Hepatocyte (in vitro differentiated cells): Measurements from ENCODE around the gene MMGT1. TPM values are rescaled to one million over a fixed set of nuclear protein-coding genes. Genes with fewer than 3 reads are reported as not detected.

Source experiments
- DNase-seq: peaks from one replicate; pipeline ENCODE4 v3.0.0-alpha.2; 2016; ENCODE audit warnings: low spot score
- H2AFZ ChIP-seq: fragments of 200-600 bp; sonication (generic); 2 replicates; pipeline ENCODE4 v1.6.0; 2016; ENCODE audit warnings: antibody characterized with exemption, mild to moderate bottlenecking
- H3K27ac ChIP-seq: fragments of 200-600 bp; sonication (generic); 2 replicates; pipeline ENCODE4 v1.5.1; 2016; ENCODE audit warnings: mild to moderate bottlenecking
- H3K27me3 ChIP-seq: fragments of 200-600 bp; sonication (generic); 2 replicates; pipeline ENCODE4 v1.6.1; 2016
- H3K36me3 ChIP-seq: fragments of 200-600 bp; sonication (generic); replicated peaks from 2 replicates; pipeline ENCODE4 v1.5.1; 2016; ENCODE audit warnings: low read depth; ENCODE audit not compliant: insufficient read depth
- H3K4me1 ChIP-seq: fragments of 200-600 bp; sonication (generic); 2 replicates; pipeline ENCODE4 v1.5.1; 2016; ENCODE audit warnings: mild to moderate bottlenecking, moderate library complexity; ENCODE audit not compliant: insufficient read depth
- H3K4me2 ChIP-seq: fragments of 200-600 bp; sonication (generic); 2 replicates; pipeline ENCODE4 v1.6.0; 2016
- H3K4me3 ChIP-seq: fragments of 200-600 bp; sonication (generic); 2 replicates; pipeline ENCODE4 v1.5.1; 2016; ENCODE audit warnings: mild to moderate bottlenecking
- H3K79me2 ChIP-seq: fragments of 200-600 bp; sonication (generic); 2 replicates; pipeline ENCODE4 v1.6.0; 2017; ENCODE audit warnings: mild to moderate bottlenecking
- H3K9me2 ChIP-seq: fragments of 200-600 bp; sonication (generic); replicated peaks from 2 replicates; pipeline ENCODE4 v1.6.0; 2017; ENCODE audit warnings: mild to moderate bottlenecking; ENCODE audit not compliant: insufficient read depth
- H3K9me3 ChIP-seq: fragments of 200-600 bp; sonication (generic); 2 replicates; pipeline ENCODE4 v1.5.1; 2016; ENCODE audit warnings: low read depth, mild to moderate bottlenecking
- H4K20me1 ChIP-seq: fragments of 200-600 bp; sonication (generic); 2 replicates; pipeline ENCODE4 v1.6.0; 2016; ENCODE audit warnings: mild to moderate bottlenecking; ENCODE audit not compliant: insufficient read depth, poor library complexity, severe bottlenecking
- EZH2 ChIP-seq: fragments of 200-600 bp; sonication (generic); IDR thresholded peaks from 2 replicates; pipeline ENCODE4 v1.6.1; 2016; ENCODE audit warnings: antibody characterized with exemption, mild to moderate bottlenecking, borderline replicate concordance
- EZH2phosphoT487 ChIP-seq: fragments of 200-600 bp; sonication (generic); IDR thresholded peaks from one replicate; pipeline ENCODE4 v1.6.1; 2018; ENCODE audit warnings: antibody characterized with exemption, mild to moderate bottlenecking, low read depth, moderate library complexity; ENCODE audit not compliant: unreplicated experiment, severe bottlenecking
- WGBS: methylation state at CpG from one replicate; pipeline ENCODE4 v1.1.6; 2016; ENCODE audit warnings: low lambda C conversion rate; ENCODE audit errors: missing lambda C conversion rate; 5-methylcytosine and 5-hydroxymethylcytosine counted together
- polyA plus RNA-seq: library from polyadenylated mRNA; unstranded; fragments of >200 nt; fragmentation: Nextera tagmentation; extraction: Ambion mirVana; gene quantifications from 2 replicates; pipeline ENCODE4 v1.2.1, GENCODE V29; 2016
- total RNA-seq: library from RNA; depleted of rRNA; stranded (reverse); fragments of >200 nt; gene quantifications from 2 replicates; pipeline ENCODE4 v1.2.3, GENCODE V29; 2014
- TF ChIP-seq, protein P1 (sequence below): fragments of 200-600 bp; sonication (generic); IDR thresholded peaks from 2 replicates; pipeline ENCODE4 v1.5.1; 2016; ENCODE audit warnings: antibody characterized with exemption, mild to moderate bottlenecking; ENCODE audit not compliant: poor library complexity

MMGT1 gene
- total RNA-seq (20.7 and 25.1 TPM in 2 replicates), polyA plus RNA-seq (10.2 and 11.9 TPM in 2 replicates)

DNA sequence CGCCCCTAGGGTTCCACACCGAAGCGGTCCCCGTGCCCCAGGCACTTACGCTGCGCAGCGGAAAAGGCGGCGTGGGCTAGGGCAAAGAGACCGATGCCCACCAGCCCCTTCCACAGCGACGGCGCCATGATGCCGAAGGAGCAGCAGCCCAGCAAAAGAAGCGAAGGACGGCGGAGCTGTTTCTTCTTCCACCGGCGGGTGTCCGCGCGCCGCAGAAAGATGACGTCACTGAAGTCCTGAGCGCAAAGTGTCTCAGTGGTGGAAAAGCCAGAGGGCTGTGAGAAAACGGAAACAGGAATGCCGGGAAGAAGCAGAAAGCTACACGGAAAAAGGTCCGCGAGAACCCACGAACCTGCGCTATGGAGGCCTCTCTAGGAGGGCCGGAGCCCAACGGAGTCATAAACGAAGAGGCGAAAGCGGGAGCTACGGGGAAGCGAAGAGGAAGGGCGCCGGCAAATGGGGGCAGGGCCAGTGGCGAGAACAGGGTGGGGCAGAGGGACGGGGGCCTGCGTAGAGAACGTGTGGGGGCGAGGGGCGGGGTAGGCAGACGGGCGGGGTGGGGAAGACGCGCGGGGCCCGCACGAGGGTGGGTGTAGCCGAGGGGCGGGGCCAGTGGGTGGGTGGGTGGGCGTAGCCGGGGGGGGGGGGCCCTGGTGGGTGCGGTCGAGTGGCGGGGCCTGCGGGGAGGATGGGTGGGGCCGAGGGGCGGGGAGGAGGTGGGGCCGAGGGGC lies at the start of gene MMGT1:
MMGT1 (minus strand) TSS at position 441 of the 731 bp plus-strand sequence; CDS start at position 128, 313 bp downstream.
- peaks cover 36% of the 10 kb centered on the region for H3K79me2 ChIP-seq
- no peak for TF ChIP-seq EZH2
- TF ChIP-seq, protein P1, sequence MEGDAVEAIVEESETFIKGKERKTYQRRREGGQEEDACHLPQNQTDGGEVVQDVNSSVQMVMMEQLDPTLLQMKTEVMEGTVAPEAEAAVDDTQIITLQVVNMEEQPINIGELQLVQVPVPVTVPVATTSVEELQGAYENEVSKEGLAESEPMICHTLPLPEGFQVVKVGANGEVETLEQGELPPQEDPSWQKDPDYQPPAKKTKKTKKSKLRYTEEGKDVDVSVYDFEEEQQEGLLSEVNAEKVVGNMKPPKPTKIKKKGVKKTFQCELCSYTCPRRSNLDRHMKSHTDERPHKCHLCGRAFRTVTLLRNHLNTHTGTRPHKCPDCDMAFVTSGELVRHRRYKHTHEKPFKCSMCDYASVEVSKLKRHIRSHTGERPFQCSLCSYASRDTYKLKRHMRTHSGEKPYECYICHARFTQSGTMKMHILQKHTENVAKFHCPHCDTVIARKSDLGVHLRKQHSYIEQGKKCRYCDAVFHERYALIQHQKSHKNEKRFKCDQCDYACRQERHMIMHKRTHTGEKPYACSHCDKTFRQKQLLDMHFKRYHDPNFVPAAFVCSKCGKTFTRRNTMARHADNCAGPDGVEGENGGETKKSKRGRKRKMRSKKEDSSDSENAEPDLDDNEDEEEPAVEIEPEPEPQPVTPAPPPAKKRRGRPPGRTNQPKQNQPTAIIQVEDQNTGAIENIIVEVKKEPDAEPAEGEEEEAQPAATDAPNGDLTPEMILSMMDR: no peak
- TF ChIP-seq EZH2phosphoT487: no peak
- H3K9me2 ChIP-seq: no peaks in the 10 kb centered on the region
- peaks cover 9% of the 10 kb centered on the region for H3K4me1 ChIP-seq
- H2AFZ ChIP-seq: peak within 1 kb of the TSS; percentile 76
- H3K9me3 ChIP-seq: no peaks in the 10 kb centered on the region
- peak within 1 kb of the TSS; percentile 98 for H3K27ac ChIP-seq
- H3K36me3 ChIP-seq: no peaks in the 10 kb centered on the region
- peak; percentile 90 for DNase-seq
- WGBS: 57% methylated on average over 40 of the region's 65 CpGs
- no peaks in the 10 kb centered on the region for H3K27me3 ChIP-seq
- peak within 1 kb of the TSS; percentile 72 for H3K4me3 ChIP-seq
- no peaks in the 10 kb centered on the region for H4K20me1 ChIP-seq
- peak within 1 kb of the TSS; percentile 79 for H3K4me2 ChIP-seq

DNA sequence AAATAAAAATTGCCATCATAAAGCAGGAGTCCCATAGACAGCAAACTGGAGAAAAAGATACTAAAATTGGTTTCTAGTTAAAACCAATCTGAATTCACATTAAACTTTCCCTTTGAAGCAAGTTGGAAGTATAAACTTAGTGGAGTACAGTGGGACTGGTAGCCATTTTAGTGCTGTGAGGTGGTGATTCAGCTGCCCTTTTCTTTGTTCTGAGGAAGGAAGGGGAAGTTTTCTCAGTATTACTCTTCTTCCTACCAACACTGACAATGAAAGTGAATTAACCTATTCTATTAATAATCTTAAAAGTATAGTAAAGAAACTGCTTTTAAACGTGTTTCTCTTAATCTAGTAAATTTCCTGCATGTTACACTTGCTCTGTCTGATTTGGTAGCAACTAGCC lies 48.1 kb upstream of the MMGT1 start:
- H3K4me2 ChIP-seq: no peak overlapping the region
- H3K27me3 ChIP-seq: no peaks in the 10 kb centered on the region
- no peaks in the 10 kb centered on the region for H4K20me1 ChIP-seq
- no peaks in the 10 kb centered on the region for H3K9me3 ChIP-seq
- H2AFZ ChIP-seq: no peak overlapping the region
- H3K36me3 ChIP-seq: no peaks in the 10 kb centered on the region
- no peaks in the 10 kb centered on the region for H3K9me2 ChIP-seq
- no peak overlapping the region for H3K27ac ChIP-seq
- TF ChIP-seq EZH2phosphoT487 (no peak), EZH2 (no peak)
- TF ChIP-seq, protein P1: no peak
- no peak for DNase-seq
- H3K79me2 ChIP-seq: no peaks in the 10 kb centered on the region
- WGBS: 48% methylated on average over 1 of the region's 1 CpG
- H3K4me3 ChIP-seq: no peak overlapping the region
- H3K4me1 ChIP-seq: no peaks in the 10 kb centered on the region

DNA sequence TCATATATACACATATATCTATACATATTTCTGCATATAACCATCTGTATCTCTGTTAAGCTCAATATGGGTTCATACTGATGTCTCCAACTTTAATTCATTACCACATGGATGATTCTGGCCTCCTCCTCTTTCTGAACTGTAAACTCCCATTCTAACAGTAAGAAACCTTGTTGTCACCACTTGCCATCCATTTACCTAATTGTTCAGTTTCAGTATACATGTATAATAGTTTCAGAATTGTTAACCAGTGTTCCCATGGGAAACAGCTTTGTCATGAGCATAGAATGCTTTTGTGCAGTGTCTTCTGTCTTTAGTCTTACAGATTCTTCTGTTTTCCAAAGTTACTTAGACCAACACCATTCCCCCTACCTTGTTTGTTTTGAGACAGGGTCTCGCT lies 47.4 kb upstream of the MMGT1 start:
- H3K9me2 ChIP-seq: no peaks in the 10 kb centered on the region
- no peak overlapping the region for H2AFZ ChIP-seq
- no peak overlapping the region for H3K4me2 ChIP-seq
- WGBS: 62% methylated on average over 1 of the region's 1 CpG
- no peaks in the 10 kb centered on the region for H3K27me3 ChIP-seq
- no peak overlapping the region for H3K4me3 ChIP-seq
- no peak overlapping the region for H3K27ac ChIP-seq
- no peaks in the 10 kb centered on the region for H3K4me1 ChIP-seq
- no peaks in the 10 kb centered on the region for H4K20me1 ChIP-seq
- no peaks in the 10 kb centered on the region for H3K9me3 ChIP-seq
- no peaks in the 10 kb centered on the region for H3K36me3 ChIP-seq
- TF ChIP-seq EZH2phosphoT487: no peak
- TF ChIP-seq, protein P1: no peak
- no peak for TF ChIP-seq EZH2
- no peak for DNase-seq
- no peaks in the 10 kb centered on the region for H3K79me2 ChIP-seq
